ENCODE data around the gene GTF2H2.
"Not testable (repeated sequence)": the region's sequence is repeated elsewhere in the genome, so short reads cannot be mapped to it uniquely, and the experiment has no call there.

GTF2H2 gene

GRCh38 chr5:71011194-71011792 lies 56.2 kb downstream of the GTF2H2 start:
- no peak for DNase-seq (ENCODE audit: low spot score)

GRCh38 chr5:71006983-71007382 lies 60.5 kb downstream of the GTF2H2 start:
- not testable (repeated sequence) for DNase-seq (ENCODE audit: low spot score)

All from NAMALWA (cell line).